ENCODE data around the gene CENPB.
A peak's percentile ranks its signal among the peaks of the same experiment; 100 is the strongest.

CENPB gene

GRCh38 chr20:3786126-3786484 lies 435 bp downstream of the CENPB start:
- DNase-seq: peak; percentile 64
- H3K27me3 Mint-ChIP-seq: no peaks in the 10 kb centered on the region

GRCh38 chr20:3785240-3786125 lies 1.1 kb downstream of the CENPB start:
- peaks cover 27% of the 10 kb centered on the region for H3K36me3 Mint-ChIP-seq (ENCODE audit: low read depth)
- no peaks in the 10 kb centered on the region for H3K9me3 Mint-ChIP-seq
- peak overlapping the region; percentile 68 for H3K27ac Mint-ChIP-seq
- H3K4me1 Mint-ChIP-seq (ENCODE audit: low read depth): peaks cover 51% of the 10 kb centered on the region
- DNase-seq: no peak
- peak overlapping the region; percentile 83 for H3K4me3 Mint-ChIP-seq
- H3K27me3 Mint-ChIP-seq: no peaks in the 10 kb centered on the region

More at GRCh38 chr20:3786126-3786484, 435 bp downstream of the CENPB start:
- peak overlapping the region; percentile 91 for H3K27ac Mint-ChIP-seq
- H3K9me3 Mint-ChIP-seq: no peaks in the 10 kb centered on the region
- H3K4me3 Mint-ChIP-seq: peak overlapping the region; percentile 83
- H3K4me1 Mint-ChIP-seq (ENCODE audit: low read depth): peaks cover 45% of the 10 kb centered on the region
- peaks cover 27% of the 10 kb centered on the region for H3K36me3 Mint-ChIP-seq (ENCODE audit: low read depth)

GRCh38 chr20:3784863-3785239 lies 1.7 kb downstream of the CENPB start:
- Mint-ChIP-seq H3K27me3 (no peaks in the 10 kb centered on the region), H3K36me3 (ENCODE audit: low read depth) (peaks cover 27% of the 10 kb centered on the region), H3K4me3 (peak overlapping the region; percentile 63), H3K4me1 (ENCODE audit: low read depth) (peaks cover 53% of the 10 kb centered on the region), H3K9me3 (no peaks in the 10 kb centered on the region), H3K27ac (peak overlapping the region; percentile 90)
- no peak for DNase-seq

GRCh38 chr20:3784216-3784853 lies 2.2 kb downstream of the CENPB start:
- H3K9me3 Mint-ChIP-seq: no peaks in the 10 kb centered on the region
- H3K27me3 Mint-ChIP-seq: peaks cover 5% of the 10 kb centered on the region
- peaks cover 27% of the 10 kb centered on the region for H3K36me3 Mint-ChIP-seq (ENCODE audit: low read depth)
- DNase-seq: no peak
- H3K4me3 Mint-ChIP-seq: peak overlapping the region; percentile 63
- peak overlapping the region; percentile 90 for H3K27ac Mint-ChIP-seq
- H3K4me1 Mint-ChIP-seq (ENCODE audit: low read depth): peaks cover 56% of the 10 kb centered on the region

- H3K27ac Mint-ChIP-seq: peak overlapping the region; percentile 63
- H3K4me1 Mint-ChIP-seq (ENCODE audit: low read depth): peaks cover 54% of the 10 kb centered on the region
- H3K36me3 Mint-ChIP-seq (ENCODE audit: low read depth): peaks cover 27% of the 10 kb centered on the region
- H3K4me3 Mint-ChIP-seq: peak overlapping the region; percentile 28
- no peaks in the 10 kb centered on the region for H3K9me3 Mint-ChIP-seq
- no peak for DNase-seq
- H3K27me3 Mint-ChIP-seq: peaks cover 12% of the 10 kb centered on the region
Observed at GRCh38 chr20:3783511-3784195, 2.9 kb downstream of the CENPB start.

GRCh38 chr20:3783068-3783489 lies 3.5 kb downstream of the CENPB start:
- no peak overlapping the region for H3K4me3 Mint-ChIP-seq
- DNase-seq: no peak
- H3K9me3 Mint-ChIP-seq: no peaks in the 10 kb centered on the region
- H3K4me1 Mint-ChIP-seq (ENCODE audit: low read depth): peaks cover 56% of the 10 kb centered on the region
- H3K27ac Mint-ChIP-seq: peak overlapping the region; percentile 63
- H3K27me3 Mint-ChIP-seq: peaks cover 14% of the 10 kb centered on the region
- H3K36me3 Mint-ChIP-seq (ENCODE audit: low read depth): peaks cover 27% of the 10 kb centered on the region

- Mint-ChIP-seq H3K36me3 (ENCODE audit: low read depth) (peaks cover 27% of the 10 kb centered on the region), H3K27ac (no peak overlapping the region), H3K4me3 (no peak overlapping the region), H3K9me3 (no peaks in the 10 kb centered on the region), H3K4me1 (ENCODE audit: low read depth) (peaks cover 56% of the 10 kb centered on the region), H3K27me3 (peaks cover 14% of the 10 kb centered on the region)
- DNase-seq: no peak
Observed at GRCh38 chr20:3782597-3782996, 3.9 kb downstream of the CENPB start.

- H3K27ac Mint-ChIP-seq: peak within 1 kb of the TSS; percentile 9
- peaks cover 20% of the 10 kb centered on the region for H3K27me3 Mint-ChIP-seq
- peaks cover 27% of the 10 kb centered on the region for H3K36me3 Mint-ChIP-seq (ENCODE audit: low read depth)
- peaks cover 58% of the 10 kb centered on the region for H3K4me1 Mint-ChIP-seq (ENCODE audit: low read depth)
- no peaks in the 10 kb centered on the region for H3K9me3 Mint-ChIP-seq
- peak; percentile 61 for DNase-seq
- H3K4me3 Mint-ChIP-seq: peak within 1 kb of the TSS; percentile 65
Observed at GRCh38 chr20:3781153-3781910, 5.2 kb downstream of the CENPB start, which contains the start of gene SPEF1. TSS of gene SPEF1 (minus strand) at chr20:3781448. CDS start at chr20:3781287, 161 bp downstream.

- no peak for DNase-seq
- no peak overlapping the region for H3K27ac Mint-ChIP-seq
- H3K4me3 Mint-ChIP-seq: no peak overlapping the region
- H3K4me1 Mint-ChIP-seq (ENCODE audit: low read depth): peaks cover 45% of the 10 kb centered on the region
- peaks cover 20% of the 10 kb centered on the region for H3K27me3 Mint-ChIP-seq
- H3K36me3 Mint-ChIP-seq (ENCODE audit: low read depth): peaks cover 13% of the 10 kb centered on the region
- H3K9me3 Mint-ChIP-seq: no peaks in the 10 kb centered on the region
Observed at GRCh38 chr20:3778976-3779375, 7.6 kb downstream of the CENPB start.

- peaks cover 20% of the 10 kb centered on the region for H3K27me3 Mint-ChIP-seq
- H3K4me1 Mint-ChIP-seq (ENCODE audit: low read depth): peaks cover 38% of the 10 kb centered on the region
- no peaks in the 10 kb centered on the region for H3K9me3 Mint-ChIP-seq
- DNase-seq: peak; percentile 79
- peak overlapping the region; percentile 75 for H3K4me3 Mint-ChIP-seq
- peak overlapping the region; percentile 26 for H3K27ac Mint-ChIP-seq
- peaks cover 5% of the 10 kb centered on the region for H3K36me3 Mint-ChIP-seq (ENCODE audit: low read depth)
Observed at GRCh38 chr20:3777716-3778629, 8.6 kb downstream of the CENPB start.

- H3K27me3 Mint-ChIP-seq: peaks cover 20% of the 10 kb centered on the region
- H3K36me3 Mint-ChIP-seq (ENCODE audit: low read depth): no peaks in the 10 kb centered on the region
- DNase-seq: no peak
- peak overlapping the region; percentile 75 for H3K4me3 Mint-ChIP-seq
- peaks cover 38% of the 10 kb centered on the region for H3K4me1 Mint-ChIP-seq (ENCODE audit: low read depth)
- H3K9me3 Mint-ChIP-seq: no peaks in the 10 kb centered on the region
- peak overlapping the region; percentile 26 for H3K27ac Mint-ChIP-seq
Observed at GRCh38 chr20:3777381-3777715, 9.2 kb downstream of the CENPB start.

GRCh38 chr20:3775457-3776108 lies 11.0 kb downstream of the CENPB start:
- no peak for DNase-seq
- Mint-ChIP-seq H3K27me3 (peaks cover 20% of the 10 kb centered on the region), H3K9me3 (no peaks in the 10 kb centered on the region)

GRCh38 chr20:3771552-3772058 lies 14.9 kb downstream of the CENPB start:
- no peak for DNase-seq
- Mint-ChIP-seq H3K36me3 (ENCODE audit: low read depth) (peaks cover 2% of the 10 kb centered on the region), H3K4me3 (no peak overlapping the region), H3K9me3 (no peaks in the 10 kb centered on the region), H3K27ac (no peak overlapping the region), H3K27me3 (no peaks in the 10 kb centered on the region), H3K4me1 (ENCODE audit: low read depth) (peaks cover 16% of the 10 kb centered on the region)

More at GRCh38 chr20:3775457-3776108, 11.0 kb downstream of the CENPB start:
- H3K4me3 Mint-ChIP-seq: no peak overlapping the region
- peaks cover 26% of the 10 kb centered on the region for H3K4me1 Mint-ChIP-seq (ENCODE audit: low read depth)
- H3K36me3 Mint-ChIP-seq (ENCODE audit: low read depth): no peaks in the 10 kb centered on the region
- H3K27ac Mint-ChIP-seq: no peak overlapping the region

All from activated T-cell treated with anti-CD3 and anti-CD28 coated beads, Interleukin-2, amount 50 U/mL, for 24 hours (primary cell).